GM23248 (cell line): Measurements from ENCODE around the gene GATAD2A.

Experiments
- EZH2 ChIP-seq: fragments of 200-600 bp; sonication (generic); IDR thresholded peaks from 2 replicates; pipeline ENCODE4 v1.6.1; 2018; ENCODE audit warnings: antibody characterized with exemption, mild to moderate bottlenecking; ENCODE audit not compliant: insufficient read depth, poor library complexity, severe bottlenecking
- EZH2phosphoT487 ChIP-seq: fragments of 200-600 bp; sonication (generic); IDR thresholded peaks from 2 replicates; pipeline ENCODE4 v1.6.1; 2018; ENCODE audit warnings: antibody characterized with exemption, moderate library complexity, mild to moderate bottlenecking, low read depth; ENCODE audit not compliant: insufficient read depth

DNA sequence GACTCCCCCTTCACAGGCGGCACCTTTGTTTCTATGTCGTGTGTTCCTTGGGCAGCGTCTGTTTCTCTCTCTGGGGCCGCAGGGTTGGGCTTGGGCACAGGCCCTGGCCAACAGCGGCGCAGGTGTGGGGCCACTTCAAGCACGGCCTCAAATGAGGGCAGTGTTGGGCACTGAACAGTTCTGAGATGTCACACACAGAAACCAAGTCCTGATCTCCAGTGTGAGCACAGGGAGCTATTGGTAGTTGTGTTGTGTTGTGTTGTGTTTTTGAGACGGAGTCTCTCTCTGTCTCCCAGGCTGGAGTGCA is 42.7 kb downstream of the GATAD2A start:
- TF ChIP-seq EZH2, result no peak
- TF ChIP-seq EZH2phosphoT487, result no peak
